HepG2 (cell line): ENCODE data around the gene NOTCH2. TPM values are rescaled to one million over a fixed set of nuclear protein-coding genes. Genes with fewer than 3 reads are reported as not detected.

Experiments
- ATAC-seq: fragments of 200-7000 bp; cut with Tn5 transposase; 3 replicates; pipeline ENCODE4 v1.9.1; 2020; ENCODE audit warnings: mild to moderate bottlenecking, moderate library complexity
- BruUV-seq: library from RNA; stranded (reverse); fragments of 400-500 nt; replicated peaks from 2 replicates; lab custom pipeline; 2021; lab: Mats Ljungman, UMichigan
- CTCF ChIA-PET: fragments of 300-600 bp; formaldehyde crosslinking; extraction: SDS; loops from one replicate; lab custom pipeline; 2021; ENCODE audit warnings: low total read pairs, inconsistent platforms, low intra/inter-chr PET ratio; lab: Yijun Ruan, JAX
- POLR2A ChIA-PET: fragments of 350-600 bp; sonication (Branson Sonifier 250); formaldehyde crosslinking; loops from one replicate; lab custom pipeline; 2020; ENCODE audit warnings: antibody characterized with exemption, inconsistent platforms; lab: Yijun Ruan, JAX
- DNase-seq: peaks from one replicate; pipeline ENCODE4 v3.0.0-alpha.2; 2015; ENCODE audit warnings: low spot score
- FAIRE-seq: peaks from 3 replicates; lab custom pipeline; 2011; peaks lifted over from hg19 to GRCh38; lab: Jason Lieb, UNC
- H2AFZ ChIP-seq: one replicate; pipeline ENCODE4 v1.6.1; 2011; ENCODE audit warnings: low read length, inconsistent platforms
- H3K27ac ChIP-seq: fragments of 300-600 bp; 3 replicates; pipeline ENCODE4 v1.8.0; 2011; ENCODE audit warnings: mixed run types, mild to moderate bottlenecking, mixed read lengths, low read length, inconsistent platforms; ENCODE audit not compliant: insufficient read depth; ENCODE audit errors: extremely low read length
- H3K27me3 ChIP-seq, 2 experiments: fragments of 200-600 bp in 1 of 2; 2 replicates in 1 of 2; 3 replicates in 1 of 2; pipeline versions ENCODE4 v1.6.0 to v1.8.0; 2011; ENCODE audit warnings: low read length in 2 of 2, mild to moderate bottlenecking in 2 of 2, moderate library complexity in 2 of 2, inconsistent platforms in 1 of 2; ENCODE audit not compliant: insufficient read depth in 2 of 2, control insufficient read depth in 1 of 2
- H3K36me3 ChIP-seq, 2 experiments: fragments of 200-600 bp in 1 of 2; replicated peaks in 1 of 2; 2 replicates in 1 of 2; 3 replicates in 1 of 2; pipeline versions ENCODE4 v1.5.1 to v1.8.0; 2011; ENCODE audit warnings: low read length in 2 of 2, inconsistent platforms in 1 of 2; ENCODE audit not compliant: insufficient read depth in 2 of 2, control insufficient read depth in 1 of 2
- H3K4me1 ChIP-seq: 2 replicates; pipeline ENCODE4 v1.5.1; 2012; ENCODE audit warnings: low read length, inconsistent platforms; ENCODE audit not compliant: insufficient read depth
- H3K4me2 ChIP-seq: 2 replicates; pipeline ENCODE4 v1.6.0; 2011; ENCODE audit warnings: low read depth, low read length, inconsistent platforms
- H3K4me3 ChIP-seq, 3 experiments: fragments of 200-600 bp in 1 of 3; sonication (generic), shearing (Covaris generic) in 1 of 3; replicated peaks in 1 of 3; 2 replicates each; pipeline ENCODE4 v1.5.1; 2011 to 2016; ENCODE audit warnings: low read length in 3 of 3, inconsistent platforms in 2 of 3, low read depth in 2 of 3, mild to moderate bottlenecking in 2 of 3, control low read depth in 1 of 3, mixed read lengths in 1 of 3; ENCODE audit not compliant: insufficient read depth in 1 of 3
- H3K79me2 ChIP-seq: one replicate; pipeline ENCODE4 v1.6.1; 2011; ENCODE audit warnings: low read length, inconsistent platforms; ENCODE audit not compliant: insufficient read depth
- H3K9ac ChIP-seq: 2 replicates; pipeline ENCODE4 v1.6.0; 2011; ENCODE audit warnings: mild to moderate bottlenecking, low read depth, low read length, inconsistent platforms; ENCODE audit not compliant: insufficient read depth
- H3K9me3 ChIP-seq: 2 replicates; pipeline ENCODE4 v1.5.1; 2012; ENCODE audit warnings: mild to moderate bottlenecking, low read length
- H4K20me1 ChIP-seq: 2 replicates; pipeline ENCODE4 v1.6.0; 2011; ENCODE audit warnings: inconsistent platforms, mild to moderate bottlenecking, low read length, moderate library complexity; ENCODE audit not compliant: insufficient read depth
- ADNP ChIP-seq: sonication (generic); formaldehyde crosslinking; IDR thresholded peaks from 2 replicates; pipeline ENCODE4 v1.4.0; 2020; ENCODE audit warnings: missing genetic modification reagents
- AKNA ChIP-seq: sonication (generic); formaldehyde crosslinking; IDR thresholded peaks from 2 replicates; pipeline ENCODE4 v1.4.0; 2020; ENCODE audit warnings: missing genetic modification reagents, borderline replicate concordance
- ATF1 ChIP-seq: IDR thresholded peaks from 2 replicates; pipeline ENCODE4 v1.6.1; 2016; ENCODE audit warnings: mild to moderate bottlenecking, control low read depth
- CENPT ChIP-seq: sonication (generic); formaldehyde crosslinking; IDR thresholded peaks from 2 replicates; pipeline ENCODE4 v1.8.0; 2022; ENCODE audit warnings: low read depth, mild to moderate bottlenecking, moderate library complexity, missing genetic modification reagents
- CENPX ChIP-seq: sonication (generic); formaldehyde crosslinking; IDR thresholded peaks from 2 replicates; pipeline ENCODE4 v1.9.0; 2021; ENCODE audit warnings: mild to moderate bottlenecking, missing genetic modification reagents, moderate library complexity
- ELF4 ChIP-seq: sonication (generic); formaldehyde crosslinking; IDR thresholded peaks from 2 replicates; pipeline ENCODE4 v1.5.0; 2020; ENCODE audit warnings: missing genetic modification reagents, mild to moderate bottlenecking, moderate library complexity, borderline replicate concordance
- FOXJ3 ChIP-seq: sonication (generic); formaldehyde crosslinking; IDR thresholded peaks from 2 replicates; pipeline ENCODE4 v1.4.0; 2020; ENCODE audit warnings: missing genetic modification reagents, mild to moderate bottlenecking, borderline replicate concordance
- KMT2A ChIP-seq: sonication (generic); formaldehyde crosslinking; IDR thresholded peaks from 2 replicates; pipeline ENCODE4 v1.4.0; 2020; ENCODE audit warnings: missing genetic modification reagents
- MLX ChIP-seq: IDR thresholded peaks from 2 replicates; pipeline ENCODE4 v1.6.1; 2016
- SP1 ChIP-seq, 2 experiments: fragments of 450-650 bp in 1 of 2; sonication (generic) in 1 of 2; formaldehyde crosslinking in 1 of 2; IDR thresholded peaks; 2 replicates each; pipeline versions ENCODE4 v1.4.0 to v1.6.1; 2016 to 2020; ENCODE audit warnings: missing genetic modification reagents in 1 of 2
- SP5 ChIP-seq: IDR thresholded peaks from 2 replicates; pipeline ENCODE4 v1.6.1; 2016; ENCODE audit warnings: low read depth, borderline replicate concordance
- ZNF136 ChIP-seq: sonication (generic); formaldehyde crosslinking; IDR thresholded peaks from 2 replicates; pipeline ENCODE4 v1.8.1; 2022; ENCODE audit warnings: low read depth, mild to moderate bottlenecking, moderate library complexity, missing genetic modification reagents
- ZNF292 ChIP-seq: sonication (generic); formaldehyde crosslinking; IDR thresholded peaks from 2 replicates; pipeline ENCODE4 v1.8.1; 2022; ENCODE audit warnings: mild to moderate bottlenecking, low read depth, missing genetic modification reagents, borderline replicate concordance
- ZNF414 ChIP-seq: sonication (generic); formaldehyde crosslinking; IDR thresholded peaks from 2 replicates; pipeline ENCODE4 v1.5.0; 2020; ENCODE audit warnings: missing genetic modification reagents
- ZNF598 ChIP-seq: sonication (generic); formaldehyde crosslinking; IDR thresholded peaks from 2 replicates; pipeline ENCODE4 v1.5.1; 2020; ENCODE audit warnings: mild to moderate bottlenecking, missing genetic modification reagents, borderline replicate concordance
- ZSCAN25 ChIP-seq: sonication (generic); formaldehyde crosslinking; IDR thresholded peaks from 2 replicates; pipeline ENCODE4 v1.8.0; 2022; ENCODE audit warnings: mild to moderate bottlenecking, missing genetic modification reagents
- WGBS: methylation state at CpG from one replicate; pipeline ENCODE4 v1.1.6; 2017; ENCODE audit warnings: low lambda C conversion rate; 5-methylcytosine and 5-hydroxymethylcytosine counted together
- in situ Hi-C: cut with HindIII; loops from 2 replicates; pipeline ENCODE4 v1.10.0; 2017; ENCODE audit warnings: low pct_unique_long_range_greater_than_20kb; ENCODE audit not compliant: extremely low pct_ligation_motif_present
- intact Hi-C: fragments of 100-400 bp; cut with micrococcal nuclease; formaldehyde crosslinking; loops from one replicate; pipeline ENCODE4 v1.10.0; 2022; ENCODE audit not compliant: unreplicated experiment
- polyA plus RNA-seq, 8 experiments: library from polyadenylated mRNA; depleted of rRNA in 3 of 8; stranded (reverse) in 7 of 8; unstranded in 1 of 8; fragments of >200 nt; fragmentation: Illumina TruSeq in 4 of 8; extraction: Trizol in 4 of 8; gene quantifications; 2 replicates each; pipeline versions ENCODE4 v1.2.1 to v1.2.3, GENCODE V29; 2011 to 2016; ENCODE audit warnings: low read depth in 4 of 8, missing spikeins in 1 of 8, mixed read lengths in 1 of 8; ENCODE audit not compliant: insufficient read depth in 1 of 8
- total RNA-seq, 5 experiments: library from RNA; depleted of rRNA; stranded (reverse); fragments of >200 nt; fragmentation: Illumina TruSeq; extraction: Trizol; gene quantifications; 2 replicates each; pipeline ENCODE4 v1.2.3, GENCODE V29; 2016; ENCODE audit warnings: low read depth in 1 of 5

The NOTCH2 gene
- total and polyA plus RNA-seq, 2 of the 13 experiments (the other 11 are each of a cell fraction or from before 2014, with no cell fraction given): 4.0 to 11.4 TPM

- Histone ChIP-seq H3K4me1 (peaks cover 8% of the 10 kb centered on the region), H3K36me3 (no peaks in the 10 kb centered on the region), H4K20me1 (no peaks in the 10 kb centered on the region), H3K27ac (no peak overlapping the region), H3K9me3 (no peaks in the 10 kb centered on the region), H3K27me3 (0 out of 5 replicates have a peak, but pooled peaks cover 1 to 8% of the 10 kb centered on the region in 2 experiments), H2AFZ (no peak overlapping the region), H3K4me2 (no peak overlapping the region), H3K4me3 (no peak overlapping the region), H3K79me2 (no peaks in the 10 kb centered on the region), H3K9ac (no peak overlapping the region)
- CTCF ChIA-PET: no interaction called here
- no peak for ATAC-seq
- POLR2A ChIA-PET: no interaction called here
- intact Hi-C loops (loop anchor here (10.0 kb wide), 1 partner anchor 271 kb away; no protein-coding TSS in a partner anchor), in situ Hi-C loops (loop anchor here (10.0 kb wide), 1 partner anchor 91 kb away; no protein-coding TSS in a partner anchor)
- no TSS peak for BruUV-seq
- no peak for FAIRE-seq
- no peak for DNase-seq
- WGBS: 58% methylated on average over 4 of the region's 4 CpGs
- TF ChIP-seq ZNF414 (CRISPR knock-in tag) (no peak), CENPX (no peak), ZSCAN25 (CRISPR knock-in tag) (no peak), MLX (CRISPR knock-in tag) (no peak), ADNP (no peak), AKNA (CRISPR knock-in tag) (no peak), SP1 (IDR thresholded peaks at IDR 0.05) (no peak), SP1 (CRISPR knock-in tag; IDR thresholded peaks at IDR 0.05) (no peak), ZNF598 (CRISPR knock-in tag) (no peak), ZNF292 (CRISPR knock-in tag) (no peak), ATF1 (CRISPR knock-in tag) (no peak), ELF4 (CRISPR knock-in tag) (no peak), KMT2A (no peak), CENPT (CRISPR knock-in tag) (no peak), FOXJ3 (CRISPR knock-in tag) (no peak), ZNF136 (CRISPR knock-in tag) (no peak), SP5 (CRISPR knock-in tag) (no peak)
Observed at GRCh38 chr1:119873135-119874015, 196.1 kb downstream of the NOTCH2 start.
